Liver (tissue), 9 donors: ENCODE measurements around the gene PAK1. TPM values are rescaled to one million over a fixed set of nuclear protein-coding genes. Genes with fewer than 3 reads are reported as not detected.
"Not testable (repeated sequence)": the region's sequence is repeated elsewhere in the genome, so short reads cannot be mapped to it uniquely, and the experiment has no call there.

Source experiments
- DNase-seq: peaks from one replicate; pipeline ENCODE4 v3.0.0-alpha.2; 2017; ENCODE audit warnings: low spot score
- H3K27ac ChIP-seq, 2 donors: one replicate each; pipeline ENCODE4 v1.7.0; 2013; ENCODE audit warnings: inconsistent platforms in 2 of 2, low read length in 2 of 2, control low read depth in 1 of 2, low read depth in 1 of 2, mild to moderate bottlenecking in 1 of 2
- H3K27me3 ChIP-seq, 4 donors: one replicate each; pipeline versions ENCODE4 v1.6.1 to v1.7.0; 2013; ENCODE audit warnings: low read length in 3 of 4, inconsistent platforms in 1 of 4, mild to moderate bottlenecking in 1 of 4, moderate library complexity in 1 of 4; ENCODE audit not compliant: control insufficient read depth in 4 of 4, insufficient read depth in 4 of 4
- H3K36me3 ChIP-seq, 4 donors: one replicate each; pipeline versions ENCODE4 v1.6.1 to v1.7.0; 2013; ENCODE audit warnings: low read length in 3 of 4, mild to moderate bottlenecking in 3 of 4, low read depth in 1 of 4, moderate library complexity in 1 of 4; ENCODE audit not compliant: control insufficient read depth in 4 of 4, insufficient read depth in 3 of 4
- H3K4me1 ChIP-seq, 4 donors: one replicate each; pipeline versions ENCODE4 v1.6.1 to v1.7.0; 2013; ENCODE audit warnings: low read length in 3 of 4, mild to moderate bottlenecking in 3 of 4, moderate library complexity in 1 of 4; ENCODE audit not compliant: control insufficient read depth in 4 of 4, insufficient read depth in 4 of 4
- H3K4me3 ChIP-seq, 3 donors: one replicate each; pipeline versions ENCODE4 v1.6.1 to v1.7.0; 2013; ENCODE audit warnings: low read length in 3 of 3, control low read depth in 1 of 3, low read depth in 1 of 3, mild to moderate bottlenecking in 1 of 3
- H3K9ac ChIP-seq, 2 donors: one replicate each; pipeline ENCODE4 v1.7.0; 2013; ENCODE audit warnings: low read length in 2 of 2, mild to moderate bottlenecking in 2 of 2, moderate library complexity in 2 of 2, control low read depth in 1 of 2, low read depth in 1 of 2
- H3K9me3 ChIP-seq, 4 donors: one replicate each; pipeline versions ENCODE4 v1.6.1 to v1.7.0; 2013; ENCODE audit warnings: low read length in 3 of 4; ENCODE audit not compliant: control insufficient read depth in 4 of 4
- EGR1 ChIP-seq, 2 donors: IDR thresholded peaks; 2 replicates each; pipeline ENCODE4 v1.6.1; 2016 to 2018; ENCODE audit warnings: antibody characterized with exemption in 2 of 2, low read depth in 2 of 2
- FOXA1 ChIP-seq: IDR thresholded peaks from 2 replicates; pipeline ENCODE4 v1.6.1; 2016; ENCODE audit warnings: antibody characterized with exemption
- GABPA ChIP-seq, 2 donors: IDR thresholded peaks in 1 of 2; conservative IDR thresholded peaks in 1 of 2; 2 replicates each; pipeline ENCODE4 v1.6.1; 2016; ENCODE audit warnings: antibody characterized with exemption in 2 of 2, mild to moderate bottlenecking in 1 of 2, moderate library complexity in 1 of 2
- HNF4A ChIP-seq, 2 donors: conservative IDR thresholded peaks; 2 replicates each; pipeline ENCODE4 v1.6.1; 2016; ENCODE audit warnings: antibody characterized with exemption in 2 of 2, mild to moderate bottlenecking in 2 of 2
- HNF4G ChIP-seq: IDR thresholded peaks from 2 replicates; pipeline ENCODE4 v1.6.1; 2016; ENCODE audit warnings: antibody characterized with exemption
- NR2F2 ChIP-seq: IDR thresholded peaks from 2 replicates; pipeline ENCODE4 v1.6.1; 2016; ENCODE audit warnings: antibody characterized with exemption
- RAD21 ChIP-seq, 2 donors: IDR thresholded peaks; 2 replicates each; pipeline ENCODE4 v1.6.1; 2016; ENCODE audit warnings: antibody characterized with exemption in 2 of 2, mild to moderate bottlenecking in 2 of 2
- RXRA ChIP-seq, 2 donors: IDR thresholded peaks; 2 replicates each; pipeline ENCODE4 v1.6.1; 2017 to 2018; ENCODE audit warnings: antibody characterized with exemption in 2 of 2, mild to moderate bottlenecking in 1 of 2
- SP1 ChIP-seq: IDR thresholded peaks from 2 replicates; pipeline ENCODE4 v1.6.1; 2018; ENCODE audit warnings: antibody characterized with exemption, mild to moderate bottlenecking
- TAF1 ChIP-seq: conservative IDR thresholded peaks from 2 replicates; pipeline ENCODE4 v1.6.1; 2016; ENCODE audit warnings: antibody characterized with exemption, mild to moderate bottlenecking
- YY1 ChIP-seq: IDR thresholded peaks from 2 replicates; pipeline ENCODE4 v1.6.1; 2016; ENCODE audit warnings: antibody characterized with exemption, mild to moderate bottlenecking
- WGBS: extraction: QIAGEN DNeasy Blood & Tissue Kit; methylation state at CpG from one replicate; pipeline ENCODE4 v1.1.7; 2013; 5-methylcytosine and 5-hydroxymethylcytosine counted together
- polyA plus RNA-seq, 2 donors: library from polyadenylated mRNA; stranded (reverse) in 1 of 2; unstranded in 1 of 2; fragments of 200-250 nt in 1 of 2; fragments of >200 nt in 1 of 2; fragmentation: Nextera tagmentation in 1 of 2; extraction: Ambion mirVana in 1 of 2; gene quantifications; one replicate each; pipeline versions ENCODE4 v1.2.1 to v1.2.3, GENCODE V29; 2013 to 2015
- total RNA-seq, 2 donors: library from RNA; depleted of rRNA; stranded (reverse); fragments of >200 nt; gene quantifications; one replicate each; pipeline ENCODE4 v1.2.3, GENCODE V29; 2014
- TF ChIP-seq, protein P1 (sequence below): fragments of 150-350 bp; IDR thresholded peaks from 2 replicates; pipeline ENCODE4 v1.5.1; 2017; ENCODE audit warnings: improper control_type of control experiment, low read depth, low read length; ENCODE audit not compliant: missing input control
- TF ChIP-seq, protein P2 (sequence below): IDR thresholded peaks from 2 replicates; pipeline ENCODE4 v1.6.1; 2016; ENCODE audit warnings: antibody characterized with exemption, mild to moderate bottlenecking
- TF ChIP-seq, protein P3 (sequence below): IDR thresholded peaks from 2 replicates; pipeline ENCODE4 v1.6.1; 2016; ENCODE audit warnings: antibody characterized with exemption
- TF ChIP-seq, protein P4 (sequence below): IDR thresholded peaks from 2 replicates; pipeline ENCODE4 v1.6.1; 2016; ENCODE audit warnings: antibody characterized with exemption
- TF ChIP-seq, protein P5 (sequence below): IDR thresholded peaks from 2 replicates; pipeline ENCODE4 v1.6.1; 2016; ENCODE audit warnings: antibody characterized with exemption
- donor health status: healthy.
- donor health status: healthy.
- donor health status: healthy.
- donor health status: healthy.
- donor health status: healthy.

The PAK1 gene
- total and polyA plus RNA-seq, 4 donors, result 3.6 to 24.9 (median 7.4) TPM

DNA sequence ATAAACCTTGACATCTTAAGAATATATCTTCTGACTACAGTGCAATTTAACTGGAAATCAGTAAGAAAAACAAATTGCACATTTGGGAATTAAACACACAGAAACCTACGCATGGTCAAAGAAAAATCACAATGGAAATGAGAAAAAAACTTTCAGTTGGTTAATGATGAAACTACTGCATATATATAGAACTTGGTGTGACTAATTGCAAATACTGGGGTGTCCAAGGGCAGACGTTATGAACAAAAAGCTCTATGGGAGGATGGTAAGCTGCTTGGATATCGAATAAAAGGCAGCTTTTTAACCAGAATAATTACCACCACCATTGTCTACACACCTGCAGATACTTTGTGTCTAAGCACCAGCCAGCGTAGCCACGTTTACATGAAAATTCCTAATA is 173.2 kb downstream of the PAK1 start:
- Histone ChIP-seq H3K36me3 (no peaks in the 10 kb centered on the region), H3K4me3 (no peak overlapping the region), H3K9ac (no peak overlapping the region), H3K9me3 (no peaks in the 10 kb centered on the region), H3K27ac (no peak overlapping the region), H3K4me1 (no peaks in the 10 kb centered on the region), H3K27me3 (no peaks in the 10 kb centered on the region)
- TF ChIP-seq RAD21 (IDR thresholded peaks at IDR 0.05) (no peak), NR2F2 (no peak), SP1 (no peak), TAF1 (no peak), HNF4G (no peak), GABPA (IDR thresholded peaks at IDR 0.05 in 1 of 2, conservative IDR thresholded peaks at IDR 0.05 in 1 of 2) (no peak), YY1 (no peak), HNF4A (conservative IDR thresholded peaks at IDR 0.05) (no peak), RXRA (IDR thresholded peaks at IDR 0.05) (no peak), FOXA1 (no peak), EGR1 (IDR thresholded peaks at IDR 0.05; ENCODE audit: low read depth in 2 of 2) (no peak)
- TF ChIP-seq, protein P1, sequence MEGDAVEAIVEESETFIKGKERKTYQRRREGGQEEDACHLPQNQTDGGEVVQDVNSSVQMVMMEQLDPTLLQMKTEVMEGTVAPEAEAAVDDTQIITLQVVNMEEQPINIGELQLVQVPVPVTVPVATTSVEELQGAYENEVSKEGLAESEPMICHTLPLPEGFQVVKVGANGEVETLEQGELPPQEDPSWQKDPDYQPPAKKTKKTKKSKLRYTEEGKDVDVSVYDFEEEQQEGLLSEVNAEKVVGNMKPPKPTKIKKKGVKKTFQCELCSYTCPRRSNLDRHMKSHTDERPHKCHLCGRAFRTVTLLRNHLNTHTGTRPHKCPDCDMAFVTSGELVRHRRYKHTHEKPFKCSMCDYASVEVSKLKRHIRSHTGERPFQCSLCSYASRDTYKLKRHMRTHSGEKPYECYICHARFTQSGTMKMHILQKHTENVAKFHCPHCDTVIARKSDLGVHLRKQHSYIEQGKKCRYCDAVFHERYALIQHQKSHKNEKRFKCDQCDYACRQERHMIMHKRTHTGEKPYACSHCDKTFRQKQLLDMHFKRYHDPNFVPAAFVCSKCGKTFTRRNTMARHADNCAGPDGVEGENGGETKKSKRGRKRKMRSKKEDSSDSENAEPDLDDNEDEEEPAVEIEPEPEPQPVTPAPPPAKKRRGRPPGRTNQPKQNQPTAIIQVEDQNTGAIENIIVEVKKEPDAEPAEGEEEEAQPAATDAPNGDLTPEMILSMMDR, result no peak
- TF ChIP-seq, protein P2, sequence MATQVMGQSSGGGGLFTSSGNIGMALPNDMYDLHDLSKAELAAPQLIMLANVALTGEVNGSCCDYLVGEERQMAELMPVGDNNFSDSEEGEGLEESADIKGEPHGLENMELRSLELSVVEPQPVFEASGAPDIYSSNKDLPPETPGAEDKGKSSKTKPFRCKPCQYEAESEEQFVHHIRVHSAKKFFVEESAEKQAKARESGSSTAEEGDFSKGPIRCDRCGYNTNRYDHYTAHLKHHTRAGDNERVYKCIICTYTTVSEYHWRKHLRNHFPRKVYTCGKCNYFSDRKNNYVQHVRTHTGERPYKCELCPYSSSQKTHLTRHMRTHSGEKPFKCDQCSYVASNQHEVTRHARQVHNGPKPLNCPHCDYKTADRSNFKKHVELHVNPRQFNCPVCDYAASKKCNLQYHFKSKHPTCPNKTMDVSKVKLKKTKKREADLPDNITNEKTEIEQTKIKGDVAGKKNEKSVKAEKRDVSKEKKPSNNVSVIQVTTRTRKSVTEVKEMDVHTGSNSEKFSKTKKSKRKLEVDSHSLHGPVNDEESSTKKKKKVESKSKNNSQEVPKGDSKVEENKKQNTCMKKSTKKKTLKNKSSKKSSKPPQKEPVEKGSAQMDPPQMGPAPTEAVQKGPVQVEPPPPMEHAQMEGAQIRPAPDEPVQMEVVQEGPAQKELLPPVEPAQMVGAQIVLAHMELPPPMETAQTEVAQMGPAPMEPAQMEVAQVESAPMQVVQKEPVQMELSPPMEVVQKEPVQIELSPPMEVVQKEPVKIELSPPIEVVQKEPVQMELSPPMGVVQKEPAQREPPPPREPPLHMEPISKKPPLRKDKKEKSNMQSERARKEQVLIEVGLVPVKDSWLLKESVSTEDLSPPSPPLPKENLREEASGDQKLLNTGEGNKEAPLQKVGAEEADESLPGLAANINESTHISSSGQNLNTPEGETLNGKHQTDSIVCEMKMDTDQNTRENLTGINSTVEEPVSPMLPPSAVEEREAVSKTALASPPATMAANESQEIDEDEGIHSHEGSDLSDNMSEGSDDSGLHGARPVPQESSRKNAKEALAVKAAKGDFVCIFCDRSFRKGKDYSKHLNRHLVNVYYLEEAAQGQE, result no peak
- TF ChIP-seq, protein P3, sequence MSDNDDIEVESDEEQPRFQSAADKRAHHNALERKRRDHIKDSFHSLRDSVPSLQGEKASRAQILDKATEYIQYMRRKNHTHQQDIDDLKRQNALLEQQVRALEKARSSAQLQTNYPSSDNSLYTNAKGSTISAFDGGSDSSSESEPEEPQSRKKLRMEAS, result no peak
- TF ChIP-seq, protein P4, sequence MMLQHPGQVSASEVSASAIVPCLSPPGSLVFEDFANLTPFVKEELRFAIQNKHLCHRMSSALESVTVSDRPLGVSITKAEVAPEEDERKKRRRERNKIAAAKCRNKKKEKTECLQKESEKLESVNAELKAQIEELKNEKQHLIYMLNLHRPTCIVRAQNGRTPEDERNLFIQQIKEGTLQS, result no peak
- TF ChIP-seq, protein P5, sequence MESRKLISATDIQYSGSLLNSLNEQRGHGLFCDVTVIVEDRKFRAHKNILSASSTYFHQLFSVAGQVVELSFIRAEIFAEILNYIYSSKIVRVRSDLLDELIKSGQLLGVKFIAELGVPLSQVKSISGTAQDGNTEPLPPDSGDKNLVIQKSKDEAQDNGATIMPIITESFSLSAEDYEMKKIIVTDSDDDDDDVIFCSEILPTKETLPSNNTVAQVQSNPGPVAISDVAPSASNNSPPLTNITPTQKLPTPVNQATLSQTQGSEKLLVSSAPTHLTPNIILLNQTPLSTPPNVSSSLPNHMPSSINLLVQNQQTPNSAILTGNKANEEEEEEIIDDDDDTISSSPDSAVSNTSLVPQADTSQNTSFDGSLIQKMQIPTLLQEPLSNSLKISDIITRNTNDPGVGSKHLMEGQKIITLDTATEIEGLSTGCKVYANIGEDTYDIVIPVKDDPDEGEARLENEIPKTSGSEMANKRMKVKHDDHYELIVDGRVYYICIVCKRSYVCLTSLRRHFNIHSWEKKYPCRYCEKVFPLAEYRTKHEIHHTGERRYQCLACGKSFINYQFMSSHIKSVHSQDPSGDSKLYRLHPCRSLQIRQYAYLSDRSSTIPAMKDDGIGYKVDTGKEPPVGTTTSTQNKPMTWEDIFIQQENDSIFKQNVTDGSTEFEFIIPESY, result no peak
- no peak for DNase-seq
- 70% methylated on average over 5 of the region's 5 CpGs for whole genome bisulfite sequencing

DNA sequence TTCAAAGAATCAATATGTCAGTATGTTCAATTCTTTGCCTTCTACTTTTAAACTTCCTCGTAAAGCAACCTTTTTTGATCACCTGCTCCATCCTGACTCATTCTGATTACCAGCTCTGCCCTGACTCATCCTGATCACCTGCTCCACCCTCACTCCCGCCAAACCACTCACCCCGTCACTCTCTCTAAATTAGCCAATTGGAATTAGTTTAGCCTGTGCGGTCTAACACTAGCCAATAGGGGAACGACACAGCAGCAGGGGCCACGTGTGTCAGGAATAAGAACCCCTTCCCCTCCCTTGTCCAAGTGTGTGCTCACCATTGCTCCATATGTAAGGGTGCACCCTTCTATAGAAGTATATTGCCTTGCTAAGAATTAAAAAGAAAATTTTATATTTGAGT is 173.9 kb downstream of the PAK1 start:
- WGBS, result 89% methylated on average over 6 of the region's 6 CpGs
- not testable (repeated sequence) for H3K27ac ChIP-seq, DNase-seq

More for the DNA sequence above, 173.9 kb downstream of the PAK1 start:
- not testable (repeated sequence) for H3K9me3 ChIP-seq, H3K36me3 ChIP-seq, H3K9ac ChIP-seq, H3K4me1 ChIP-seq, H3K27me3 ChIP-seq, H3K4me3 ChIP-seq
